Sigmoid colon (tissue), 7 donors: Measurements from ENCODE around the gene MAU2. TPM values are rescaled to one million over a fixed set of nuclear protein-coding genes. Genes with fewer than 3 reads are reported as not detected.

ENCODE experiments used
- DNase-seq: peaks from one replicate; pipeline ENCODE4 v3.0.0-alpha.2; 2019
- H3K27ac ChIP-seq, 4 donors: fragments of 200-600 bp; sonication (generic); one replicate each; pipeline ENCODE4 v1.5.1; 2016 to 2019; ENCODE audit warnings: mild to moderate bottlenecking in 1 of 4
- H3K27me3 ChIP-seq, 3 donors: fragments of 200-600 bp; sonication (generic); one replicate each; pipeline ENCODE4 v1.5.1; 2019; ENCODE audit warnings: mild to moderate bottlenecking in 1 of 3
- H3K36me3 ChIP-seq, 4 donors: fragments of 200-600 bp; sonication (generic); one replicate each; pipeline ENCODE4 v1.5.1; 2016 to 2019
- H3K4me1 ChIP-seq, 4 donors: fragments of 200-600 bp; sonication (generic); one replicate each; pipeline ENCODE4 v1.5.1; 2017 to 2019
- H3K4me3 ChIP-seq, 4 donors: fragments of 200-600 bp; sonication (generic); one replicate each; pipeline ENCODE4 v1.5.1; 2017 to 2019; ENCODE audit warnings: mild to moderate bottlenecking in 2 of 4, moderate library complexity in 1 of 4
- H3K9me3 ChIP-seq, 4 donors: fragments of 200-600 bp in 3 of 4; sonication (generic) in 3 of 4; one replicate each; pipeline versions ENCODE4 v1.5.1 to v1.6.1; 2013 to 2019
- EP300 ChIP-seq, 4 donors: sonication (generic); formaldehyde crosslinking; IDR thresholded peaks; one replicate each; pipeline ENCODE4 v1.6.1; 2017; ENCODE audit warnings: antibody characterized with exemption in 4 of 4
- POLR2A ChIP-seq, 2 donors: fragments of 450-650 bp; IDR thresholded peaks; one replicate each; pipeline ENCODE4 v1.6.1; 2016; ENCODE audit warnings: antibody characterized with exemption in 2 of 2, mild to moderate bottlenecking in 2 of 2, moderate library complexity in 2 of 2
- POLR2AphosphoS5 ChIP-seq, 4 donors: sonication (generic); formaldehyde crosslinking; IDR thresholded peaks; one replicate each; pipeline ENCODE4 v1.6.1; 2017; ENCODE audit warnings: antibody characterized with exemption in 4 of 4
- WGBS, 2 donors: extraction: QIAGEN DNeasy Blood & Tissue Kit; methylation state at CpG; one replicate each; pipeline ENCODE4 v1.1.7; 2013; 5-methylcytosine and 5-hydroxymethylcytosine counted together
- intact Hi-C: fragments of 100-400 bp; cut with DNase I; formaldehyde crosslinking; loops from one replicate; pipeline ENCODE4 v1.15.1; 2023
- polyA plus RNA-seq, 3 donors: library from polyadenylated mRNA; stranded (reverse); fragments of 200-250 nt; gene quantifications; one replicate each; pipeline ENCODE4 v1.2.3, GENCODE V29; 2013
- total RNA-seq, 4 donors: library from RNA; depleted of rRNA; stranded (reverse); fragments of >200 nt; gene quantifications; one replicate each; pipeline ENCODE4 v1.1.0, GENCODE V29; 2016
- TF ChIP-seq, protein P1 (sequence below), 4 experiments: fragments of 450-650 bp in 3 of 4; fragments of 200-600 bp in 1 of 4; IDR thresholded peaks; one replicate each; pipeline ENCODE4 v1.5.1; 2016 to 2019; ENCODE audit warnings: antibody characterized with exemption in 4 of 4, mild to moderate bottlenecking in 3 of 4, moderate library complexity in 2 of 4
- donor health status: healthy with polysubstance abuse.
- donor health status: Bipolar disorder and iron deficiency.
- donor health status: healthy.

The MAU2 gene
- total and polyA plus RNA-seq, 7 donors, result 7.8 to 94.4 (median 33.3) TPM

DNA sequence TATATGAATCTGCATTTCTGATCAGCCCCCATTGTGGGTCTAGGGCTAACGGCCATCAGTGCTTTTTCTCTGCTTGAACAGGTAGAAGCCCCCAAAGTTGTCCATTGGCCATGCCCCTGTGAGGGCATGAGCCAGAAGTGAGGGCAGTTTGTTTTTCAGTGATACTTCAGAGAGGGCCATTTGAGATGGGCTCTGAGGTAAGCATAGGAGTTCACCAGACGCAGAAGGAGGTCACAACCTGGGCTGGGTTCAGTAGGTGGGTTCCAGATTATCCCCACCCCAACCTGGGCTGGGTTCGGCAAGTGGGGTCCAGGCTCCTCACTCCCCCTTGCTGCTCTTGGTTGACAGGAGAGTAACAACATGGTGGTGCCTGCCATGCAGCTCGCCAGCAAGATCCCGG, 33.4 kb downstream of the MAU2 start:
- 94 to 99% methylated on average over 5 of the region's 5 CpGs for WGBS, 2 donors
- Histone ChIP-seq H3K4me1 (no peaks in the 10 kb centered on the region), H3K36me3 (peaks cover 58 to 93% (median 63%) of the 10 kb centered on the region in 4 donors), H3K4me3 (no peak overlapping the region), H3K9me3 (no peaks in the 10 kb centered on the region), H3K27me3 (no peaks in the 10 kb centered on the region), H3K27ac (no peak overlapping the region)
- DNase-seq, result no peak
- TF ChIP-seq POLR2AphosphoS5 (IDR thresholded peaks at IDR 0.05) (no peak), POLR2A (IDR thresholded peaks at IDR 0.05) (no peak), EP300 (IDR thresholded peaks at IDR 0.05) (no peak)
- TF ChIP-seq, protein P1, sequence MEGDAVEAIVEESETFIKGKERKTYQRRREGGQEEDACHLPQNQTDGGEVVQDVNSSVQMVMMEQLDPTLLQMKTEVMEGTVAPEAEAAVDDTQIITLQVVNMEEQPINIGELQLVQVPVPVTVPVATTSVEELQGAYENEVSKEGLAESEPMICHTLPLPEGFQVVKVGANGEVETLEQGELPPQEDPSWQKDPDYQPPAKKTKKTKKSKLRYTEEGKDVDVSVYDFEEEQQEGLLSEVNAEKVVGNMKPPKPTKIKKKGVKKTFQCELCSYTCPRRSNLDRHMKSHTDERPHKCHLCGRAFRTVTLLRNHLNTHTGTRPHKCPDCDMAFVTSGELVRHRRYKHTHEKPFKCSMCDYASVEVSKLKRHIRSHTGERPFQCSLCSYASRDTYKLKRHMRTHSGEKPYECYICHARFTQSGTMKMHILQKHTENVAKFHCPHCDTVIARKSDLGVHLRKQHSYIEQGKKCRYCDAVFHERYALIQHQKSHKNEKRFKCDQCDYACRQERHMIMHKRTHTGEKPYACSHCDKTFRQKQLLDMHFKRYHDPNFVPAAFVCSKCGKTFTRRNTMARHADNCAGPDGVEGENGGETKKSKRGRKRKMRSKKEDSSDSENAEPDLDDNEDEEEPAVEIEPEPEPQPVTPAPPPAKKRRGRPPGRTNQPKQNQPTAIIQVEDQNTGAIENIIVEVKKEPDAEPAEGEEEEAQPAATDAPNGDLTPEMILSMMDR (IDR thresholded peaks at IDR 0.05), result no peak
- intact Hi-C loops, result no loop called here

DNA sequence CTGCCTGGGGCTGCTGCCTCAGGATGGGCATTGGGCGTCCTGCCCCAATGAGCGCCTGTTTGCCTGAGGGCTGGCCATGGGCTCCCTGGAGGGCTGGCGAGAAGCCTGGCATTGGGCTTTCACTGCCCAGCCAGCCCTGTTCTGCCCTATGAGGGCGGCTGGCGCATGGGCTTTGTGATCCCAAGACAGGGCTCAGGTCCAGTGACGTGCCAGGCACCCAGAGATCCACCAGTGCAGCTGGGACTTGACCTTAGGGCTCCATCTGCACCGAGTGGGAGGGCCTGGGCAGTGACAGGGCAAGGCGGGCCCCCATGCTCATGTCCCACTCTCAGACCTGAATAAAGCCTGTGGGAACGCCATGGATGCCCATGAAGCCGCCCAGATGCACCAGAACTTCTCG, 34.3 kb downstream of the MAU2 start:
- H3K4me3 ChIP-seq, result no peak overlapping the region
- peaks cover 51 to 85% (median 54%) of the 10 kb centered on the region in 4 donors for H3K36me3 ChIP-seq
- no peak for TF ChIP-seq POLR2AphosphoS5 (IDR thresholded peaks at IDR 0.05)
- TF ChIP-seq, protein P1 (IDR thresholded peaks at IDR 0.05), result no peak
- TF ChIP-seq POLR2A (IDR thresholded peaks at IDR 0.05), result no peak
- no peak for TF ChIP-seq EP300 (IDR thresholded peaks at IDR 0.05)
- no peaks in the 10 kb centered on the region for H3K4me1 ChIP-seq
- H3K9me3 ChIP-seq, result no peaks in the 10 kb centered on the region
- no peak overlapping the region for H3K27ac ChIP-seq
- intact Hi-C loops, result loop anchor here (5.0 kb wide), 1 partner anchor 33 kb away; the partner anchor contains the start of genes MAU2 and SUGP1
- DNase-seq, result no peak
- 94 to 95% methylated on average over 11 of the region's 11 CpGs for WGBS, 2 donors
- no peaks in the 10 kb centered on the region for H3K27me3 ChIP-seq

DNA sequence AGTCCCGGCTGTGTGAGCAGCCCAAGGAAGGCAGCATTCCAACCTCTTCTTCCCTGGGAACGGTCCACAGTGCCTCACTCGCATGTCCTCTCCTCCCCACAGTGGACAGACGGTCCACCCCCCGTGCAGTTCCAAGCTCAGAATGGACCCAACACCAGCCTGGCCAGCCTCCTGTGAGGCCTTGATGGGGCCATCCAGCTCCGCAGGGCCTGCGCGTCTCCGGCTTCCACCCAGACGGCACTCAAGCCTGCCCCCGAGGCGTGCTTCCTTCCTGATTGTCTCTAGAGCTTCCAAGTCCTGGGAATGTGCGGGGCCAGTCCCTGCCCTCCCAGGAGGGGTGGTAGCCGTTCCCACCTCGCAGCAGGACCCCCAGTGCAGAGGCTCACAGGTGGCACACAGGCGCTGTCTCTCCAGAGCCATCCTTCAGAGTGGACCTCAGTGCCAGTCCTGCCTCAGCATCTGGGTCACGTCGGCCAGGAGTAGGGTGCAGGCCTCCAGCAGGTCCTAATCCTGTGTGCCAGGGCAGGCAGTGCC, 35.0 kb downstream of the MAU2 start:
- no peak overlapping the region for H3K4me3 ChIP-seq
- H3K4me1 ChIP-seq, result peaks cover 0 to 2% (median under 1%) of the 10 kb centered on the region in 4 donors
- no peak for TF ChIP-seq EP300 (IDR thresholded peaks at IDR 0.05)
- TF ChIP-seq, protein P1 (IDR thresholded peaks at IDR 0.05), result no peak
- no peak for TF ChIP-seq POLR2AphosphoS5 (IDR thresholded peaks at IDR 0.05)
- no peak for TF ChIP-seq POLR2A (IDR thresholded peaks at IDR 0.05)
- no peaks in the 10 kb centered on the region for H3K27me3 ChIP-seq
- H3K36me3 ChIP-seq, result peaks cover 51 to 77% (median 53%) of the 10 kb centered on the region in 4 donors
- no peak overlapping the region for H3K27ac ChIP-seq
- H3K9me3 ChIP-seq, result no peaks in the 10 kb centered on the region
- intact Hi-C loops, result loop anchor here (5.0 kb wide), 1 partner anchor 33 kb away; the partner anchor contains the start of genes MAU2 and SUGP1
- 93 to 95% methylated on average over 18 of the region's 18 CpGs for whole genome bisulfite sequencing, 2 donors
- no peak for DNase-seq

DNA sequence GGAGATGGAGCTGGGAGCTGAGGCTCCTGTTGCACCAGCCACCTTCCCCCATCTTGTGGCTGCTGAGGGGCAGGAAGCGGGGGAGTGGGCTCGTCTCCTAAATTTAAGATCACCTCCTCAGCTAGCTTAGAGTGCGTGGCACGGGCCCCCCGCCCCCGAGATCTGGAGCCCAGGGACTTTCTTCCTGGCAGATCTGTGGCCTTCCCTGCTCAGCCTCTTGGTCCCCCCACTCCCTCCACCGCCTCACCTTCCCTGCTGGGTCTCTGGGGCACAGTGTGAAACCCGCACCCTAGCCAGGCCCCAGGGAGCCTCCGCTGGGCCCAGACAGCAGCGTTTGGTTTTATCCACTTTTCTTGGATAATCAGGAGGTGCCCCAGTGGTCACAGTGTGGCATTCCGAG, 35.9 kb downstream of the MAU2 start:
- H3K4me3 ChIP-seq, result no peak overlapping the region
- intact Hi-C loops, result loop anchor here (5.0 kb wide), 1 partner anchor 34 kb away; the partner anchor contains the start of genes MAU2 and SUGP1
- WGBS, 2 donors, result 94 to 95% methylated on average over 11 of the region's 11 CpGs

More for the DNA sequence above, 35.9 kb downstream of the MAU2 start:
- Histone ChIP-seq H3K9me3 (no peaks in the 10 kb centered on the region), H3K27me3 (no peaks in the 10 kb centered on the region), H3K4me1 (peaks cover 0 to 8% (median 4%) of the 10 kb centered on the region in 4 donors), H3K27ac (no peak overlapping the region), H3K36me3 (peaks cover 49 to 69% (median 51%) of the 10 kb centered on the region in 4 donors)
- DNase-seq, result no peak
- TF ChIP-seq POLR2AphosphoS5 (IDR thresholded peaks at IDR 0.05) (no peak), POLR2A (IDR thresholded peaks at IDR 0.05) (no peak), EP300 (IDR thresholded peaks at IDR 0.05) (no peak)
- TF ChIP-seq, protein P1 (IDR thresholded peaks at IDR 0.05), result no peak
